HG03135 (cell line): Measurements from ENCODE around the gene COL4A2.

Experiments
- ATAC-seq: cut with Tn5 transposase; IDR thresholded peaks from one replicate; pipeline ENCODE4 v1.9.1; 2021; ENCODE audit warnings: mild to moderate bottlenecking, moderate library complexity; ENCODE audit not compliant: unreplicated experiment

The COL4A2 gene

DNA sequence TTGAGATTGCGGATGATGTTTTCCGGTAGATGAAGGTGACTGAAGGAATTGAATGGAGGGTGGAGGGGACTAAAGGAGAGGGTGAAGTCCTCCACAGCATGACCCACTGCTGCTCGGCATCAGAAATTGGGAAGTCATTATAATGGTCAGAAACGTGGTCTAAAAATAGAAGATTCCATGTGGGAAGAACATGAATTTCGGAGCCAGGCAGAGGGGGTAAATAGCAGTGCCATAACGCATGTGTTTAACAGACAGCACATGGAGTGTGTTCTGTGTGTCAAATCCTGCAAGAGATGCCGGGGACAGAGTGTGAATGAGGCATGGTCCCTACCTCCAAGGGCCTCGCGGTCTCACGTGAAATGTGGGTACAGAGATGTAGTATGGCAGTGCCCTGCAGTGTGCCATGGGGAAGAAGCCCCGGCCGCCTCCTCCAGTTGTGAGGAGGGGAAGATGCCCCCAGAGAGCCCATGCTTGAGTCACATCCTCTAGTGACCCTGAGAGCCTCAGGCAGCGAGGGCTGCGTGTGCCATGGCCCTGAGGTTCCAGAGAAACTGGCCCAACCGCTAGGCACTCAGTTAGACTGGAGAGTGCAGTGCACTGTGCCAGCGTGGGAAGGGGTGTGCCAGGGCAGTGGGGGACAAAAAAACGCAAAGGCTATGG lies 106.1 kb downstream of the COL4A2 start:
- ATAC-seq, result no peak

DNA sequence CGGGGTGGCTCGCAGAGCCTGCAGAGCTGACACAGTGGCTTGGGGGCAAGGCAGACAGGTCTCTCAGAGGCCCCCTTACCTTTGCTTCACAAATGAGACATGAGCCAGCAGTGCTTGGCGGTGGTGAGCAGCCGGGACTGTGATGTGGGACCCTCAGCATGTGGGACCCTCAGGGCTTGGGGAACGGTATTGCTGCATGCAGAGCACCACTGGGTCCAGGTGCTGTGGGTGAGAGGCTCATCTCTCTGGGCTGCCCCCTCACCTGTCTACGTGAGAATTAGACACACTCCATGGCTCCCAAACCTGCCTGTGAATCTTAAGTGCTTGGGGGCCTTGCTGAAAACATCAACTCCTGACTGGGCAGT lies 106.6 kb downstream of the COL4A2 start:
- ATAC-seq, result no peak

GRCh38 chr13:110414283-110414682 lies 107.2 kb downstream of the COL4A2 start:
- ATAC-seq, result no peak

- ATAC-seq, result no peak
Observed at GRCh38 chr13:110414931-110415330, 107.8 kb downstream of the COL4A2 start.

DNA sequence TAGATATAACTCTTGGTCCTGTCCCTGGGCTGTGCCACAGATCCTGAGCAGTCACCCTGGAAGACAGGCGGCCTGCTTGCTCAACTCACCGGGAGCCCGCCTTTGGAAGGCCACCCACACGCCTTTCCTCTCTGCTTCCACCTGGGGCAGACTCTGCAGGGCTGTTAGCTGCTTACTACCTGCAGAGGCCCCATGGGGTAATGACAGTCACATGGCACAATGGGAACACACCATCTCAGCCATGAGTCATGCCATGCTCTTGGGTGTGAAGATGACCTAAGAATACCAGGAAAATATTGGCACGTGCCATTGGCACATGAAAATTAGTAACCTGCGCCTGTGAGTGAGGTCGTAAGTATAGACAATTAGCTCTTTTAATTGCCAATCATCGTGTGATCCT lies 108.6 kb downstream of the COL4A2 start:
- no peak for ATAC-seq

- no peak for ATAC-seq
Observed at GRCh38 chr13:110416131-110417025, 109.3 kb downstream of the COL4A2 start.

DNA sequence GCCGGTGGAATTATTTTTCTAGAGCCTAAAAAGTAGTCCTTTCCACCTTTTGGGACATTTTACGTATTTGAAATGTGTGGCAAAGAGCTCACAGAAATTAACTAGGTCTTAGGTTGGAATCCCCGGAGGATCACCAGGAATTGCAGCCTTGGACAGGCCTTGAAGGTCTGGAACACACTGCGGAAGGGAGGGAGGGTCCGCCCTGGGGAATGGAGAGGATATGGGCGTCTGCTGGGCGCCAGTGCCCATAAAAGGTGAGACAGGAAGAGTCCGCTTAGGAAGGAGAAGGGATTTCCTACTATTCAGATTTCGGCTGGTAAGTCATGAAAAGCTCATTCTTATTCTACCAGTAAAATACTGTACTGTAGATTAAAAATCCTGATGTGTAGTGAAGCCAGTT lies 111.9 kb downstream of the COL4A2 start:
- no peak for ATAC-seq

DNA sequence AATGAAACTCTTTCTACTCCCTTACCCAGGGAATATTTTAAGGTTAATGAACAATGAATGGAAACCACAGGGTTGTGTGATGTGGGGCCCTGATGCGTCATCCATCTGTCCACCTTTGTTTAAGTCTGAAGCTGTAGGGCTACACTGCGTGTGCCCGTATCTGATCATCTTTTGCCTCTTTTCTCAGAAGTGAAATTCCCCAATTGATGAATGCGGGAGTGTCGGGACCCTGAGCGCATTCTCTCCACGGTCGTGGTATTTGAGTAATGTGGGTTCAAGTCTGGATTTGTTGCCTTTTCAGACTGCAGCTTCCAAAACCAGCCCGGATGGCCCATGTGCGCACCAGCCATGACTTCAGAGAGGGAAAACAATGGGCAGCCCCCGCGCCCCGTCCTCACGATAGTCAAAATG lies 112.3 kb downstream of the COL4A2 start:
- no peak for ATAC-seq

- no peak for ATAC-seq
Observed at GRCh38 chr13:110419946-110420345, 112.9 kb downstream of the COL4A2 start.

- ATAC-seq, result no peak
Observed at GRCh38 chr13:110420626-110421025, 113.5 kb downstream of the COL4A2 start.

GRCh38 chr13:110421061-110421460 lies 114.0 kb downstream of the COL4A2 start:
- no peak for ATAC-seq

DNA sequence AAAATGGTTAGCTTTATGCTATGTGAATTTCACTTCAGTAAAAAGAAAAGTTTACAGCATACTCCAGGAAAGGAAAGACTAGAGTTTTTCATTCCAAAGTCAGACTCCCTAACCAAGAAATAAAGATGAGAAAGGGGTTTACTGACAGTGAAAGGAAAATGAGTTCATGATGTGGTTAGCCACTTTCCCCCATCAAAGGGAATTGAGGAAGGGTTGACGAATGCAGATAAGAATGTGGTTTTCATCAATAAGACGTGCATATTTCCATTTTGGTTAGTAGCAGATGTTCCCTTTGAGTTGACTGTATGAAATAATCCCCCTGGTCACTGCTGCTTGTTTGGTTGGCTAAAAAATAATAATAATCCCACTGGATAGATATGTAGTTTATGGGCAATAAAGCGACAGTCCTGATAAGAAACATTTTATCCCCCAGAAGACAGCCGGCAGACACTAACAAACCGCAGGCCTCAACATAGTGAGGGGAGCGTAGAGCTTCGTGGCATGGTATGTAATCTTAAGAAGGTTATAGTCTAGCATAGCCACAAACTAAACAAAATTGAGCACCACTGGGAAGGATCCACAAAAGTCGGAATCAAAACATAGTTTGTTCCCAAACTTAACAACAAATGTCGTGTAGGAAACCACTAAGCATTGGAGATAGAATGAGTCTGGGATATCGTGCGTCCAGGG lies 114.8 kb downstream of the COL4A2 start:
- no peak for ATAC-seq

DNA sequence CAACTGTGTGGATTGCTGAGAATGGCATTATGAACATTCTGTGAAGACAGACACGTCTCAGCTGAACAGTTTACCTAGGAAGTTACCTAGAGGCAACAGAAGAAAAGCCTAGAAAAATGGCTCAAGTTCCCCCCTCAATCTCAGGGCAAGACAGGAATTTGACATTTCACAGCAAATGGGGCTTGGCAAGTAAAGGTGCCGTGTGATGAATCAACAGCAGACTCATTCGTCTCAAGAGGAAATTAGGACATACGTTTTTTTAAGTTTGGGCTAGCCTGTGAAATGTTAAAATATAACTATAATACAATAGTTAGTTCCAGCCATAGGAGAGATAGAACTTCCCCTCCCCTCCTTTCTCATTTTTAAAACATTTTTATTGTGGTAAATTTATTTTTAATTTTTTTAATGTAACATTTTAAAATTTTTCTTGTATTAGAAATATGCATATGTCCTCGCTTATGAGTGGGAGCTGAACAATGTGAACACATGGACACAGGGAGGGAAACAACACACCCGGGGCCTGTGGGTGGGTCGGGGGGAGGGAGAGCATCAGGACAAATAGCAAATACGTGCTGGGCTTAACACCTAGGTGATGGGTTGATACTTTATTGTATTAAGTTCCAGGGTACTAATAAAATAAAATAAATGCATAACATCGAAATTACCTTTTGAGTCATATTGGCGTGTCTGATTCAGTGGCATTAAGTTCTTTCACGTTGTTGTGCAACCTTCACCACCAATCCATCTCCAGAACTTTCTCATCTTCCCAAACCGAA lies 116.0 kb downstream of the COL4A2 start:
- ATAC-seq, result no peak

GRCh38 chr13:110423689-110424302 lies 116.7 kb downstream of the COL4A2 start:
- no peak for ATAC-seq

DNA sequence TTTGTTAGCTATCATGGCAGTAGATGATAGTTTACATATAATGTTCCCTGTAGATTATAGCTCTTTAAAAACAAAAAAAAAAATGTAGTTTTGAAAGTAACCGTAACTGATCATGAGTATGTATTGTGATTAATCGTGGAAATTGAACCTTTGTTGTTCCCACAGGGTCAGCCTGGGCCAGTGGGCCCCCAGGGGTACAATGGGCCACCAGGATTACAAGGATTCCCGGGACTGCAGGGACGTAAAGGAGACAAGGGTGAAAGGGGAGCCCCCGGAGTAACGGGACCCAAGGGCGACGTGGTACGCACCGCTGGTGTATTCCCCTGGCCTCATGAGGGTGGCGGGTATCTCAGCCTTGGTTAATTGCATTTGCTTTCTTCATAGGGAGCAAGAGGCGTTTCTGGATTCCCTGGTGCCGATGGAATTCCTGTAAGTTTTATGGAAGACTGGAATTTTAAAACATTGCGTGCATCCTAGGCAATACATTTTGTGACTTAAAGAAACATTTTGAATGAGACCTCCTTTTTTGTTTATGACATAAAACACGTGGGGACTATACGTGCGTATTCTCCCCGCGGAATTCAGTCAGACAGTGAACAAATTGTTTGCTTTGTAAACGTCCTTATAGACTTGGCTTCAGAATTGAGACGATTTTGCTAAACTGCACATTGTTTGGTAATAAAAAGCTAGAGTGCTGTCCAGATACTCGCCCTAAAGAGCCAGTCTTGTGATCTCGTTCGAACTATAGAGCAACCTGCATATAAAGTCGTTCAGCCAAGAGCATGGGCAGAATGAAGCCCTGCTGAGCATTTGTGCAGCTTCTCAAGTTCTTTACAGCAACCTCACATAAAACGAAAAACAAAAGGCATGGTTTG lies 117.7 kb downstream of the COL4A2 start:
- no peak for ATAC-seq

DNA sequence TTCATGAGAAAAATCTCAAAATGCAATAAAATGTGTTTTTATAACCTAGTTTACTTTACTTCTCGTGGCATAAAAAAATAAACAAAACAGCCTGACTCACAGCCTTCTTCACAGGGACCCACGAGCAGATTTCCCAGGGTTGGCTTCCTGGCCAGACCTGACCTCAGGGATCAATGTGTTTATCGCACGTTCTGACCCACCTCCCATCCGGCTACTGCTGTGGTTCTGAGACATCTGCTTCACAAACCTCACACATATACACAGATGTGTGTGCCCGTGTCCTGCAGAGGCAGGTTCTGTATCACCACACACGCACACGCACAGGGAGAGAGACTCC lies 118.3 kb downstream of the COL4A2 start:
- ATAC-seq, result no peak

DNA sequence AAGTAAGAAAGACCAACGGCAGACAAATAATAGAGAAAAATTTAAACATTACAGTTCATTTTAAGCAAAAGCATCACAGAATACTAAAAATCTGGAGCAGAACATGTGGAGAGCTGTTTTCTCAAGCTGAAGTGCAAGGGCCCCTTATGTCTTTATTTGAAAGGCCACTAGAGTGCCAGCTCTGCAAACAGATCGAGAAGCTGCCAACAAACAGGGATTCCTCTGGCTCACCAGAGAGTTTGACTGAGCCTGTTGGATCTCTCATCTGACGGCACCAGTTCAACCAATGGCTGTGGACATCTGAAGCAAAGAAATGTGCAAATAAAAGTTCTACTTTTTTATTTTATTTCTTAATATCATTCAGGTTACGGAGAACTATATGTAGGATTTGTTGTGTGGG lies 119.7 kb downstream of the COL4A2 start:
- no peak for ATAC-seq

DNA sequence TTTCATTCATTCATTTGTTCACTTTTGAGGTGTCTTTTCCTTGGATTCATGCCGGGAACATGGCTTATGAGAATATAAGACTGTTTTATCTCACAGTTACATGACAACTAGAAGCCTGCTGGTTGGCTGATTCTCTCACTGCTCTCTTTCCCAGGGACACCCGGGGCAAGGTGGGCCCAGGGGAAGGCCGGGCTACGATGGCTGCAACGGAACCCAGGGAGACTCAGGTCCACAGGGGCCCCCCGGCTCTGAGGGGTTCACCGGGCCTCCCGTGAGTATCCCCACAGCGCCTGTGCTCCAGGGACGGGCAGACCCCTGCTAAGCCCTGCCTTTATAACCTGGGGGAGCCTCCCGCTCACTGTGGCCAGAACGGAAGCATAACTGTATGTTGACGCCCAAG lies 121.2 kb downstream of the COL4A2 start:
- no peak for ATAC-seq

GRCh38 chr13:110430391-110431336 lies 123.6 kb downstream of the COL4A2 start:
- ATAC-seq, result no peak
